OCI-M2 (cell line): ENCODE measurements around the gene ALKBH8.
"Not testable (repeated sequence)": the region's sequence is repeated elsewhere in the genome, so short reads cannot be mapped to it uniquely, and the experiment has no call there.

Source experiments
- DNase-seq: peaks from one replicate; lab custom pipeline; 2025; ENCODE audit not compliant: unreplicated experiment; lab: John Stamatoyannopoulos, UW

ALKBH8 gene

DNA sequence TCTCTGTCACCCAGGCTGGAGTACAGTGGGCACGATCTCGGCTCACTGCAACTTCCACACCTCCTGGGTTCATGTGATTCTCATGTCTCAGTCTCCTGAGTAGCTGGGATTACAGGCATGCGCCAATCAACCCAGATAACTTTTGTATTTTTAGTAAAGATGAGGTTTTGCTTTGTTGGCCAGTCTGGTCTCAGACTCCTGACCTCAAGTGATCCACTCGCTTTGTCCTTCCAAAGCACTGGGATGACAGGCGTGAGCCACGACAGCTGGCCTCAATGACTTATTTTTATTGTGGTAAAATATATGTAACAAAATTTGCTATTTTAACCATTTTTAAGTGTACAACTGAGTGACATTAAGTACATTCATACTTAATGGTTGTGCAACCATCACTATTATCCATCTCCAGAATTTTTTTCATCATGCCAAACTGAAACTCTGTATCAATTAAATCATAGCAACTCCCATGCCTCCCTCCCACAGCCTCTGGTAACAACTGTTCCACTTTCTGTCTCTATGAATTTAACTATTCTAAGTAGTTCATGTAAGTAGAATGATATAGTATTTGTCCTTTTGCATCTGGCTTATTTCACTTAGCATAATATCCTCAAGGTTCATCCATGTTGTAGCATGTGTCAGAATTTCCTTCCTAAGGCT is 57.2 kb downstream of the ALKBH8 start:
- DNase-seq = no peak

GRCh38 chr11:107505647-107506225 is 59.8 kb downstream of the ALKBH8 start:
- DNase-seq = no peak

DNA sequence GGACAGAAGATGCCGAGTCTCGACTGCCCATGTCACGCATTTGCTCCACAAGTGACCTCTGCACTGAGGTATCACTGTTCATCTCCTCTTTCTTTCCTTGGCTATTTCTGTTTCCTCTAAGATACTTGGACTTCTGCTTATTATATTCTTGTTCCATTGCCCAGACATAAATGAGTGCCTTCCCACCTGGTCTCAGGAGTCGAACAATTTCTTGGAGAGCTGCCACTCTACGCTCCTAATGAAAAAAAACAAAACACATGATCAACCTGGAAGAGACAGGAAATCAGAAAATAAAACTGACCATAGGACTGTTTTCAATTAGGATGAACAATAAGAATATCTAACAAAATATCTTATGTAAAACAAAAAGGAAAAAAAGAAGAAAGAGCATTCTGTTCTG is 60.6 kb downstream of the ALKBH8 start:
- DNase-seq = no peak

GRCh38 chr11:107501713-107502112 is 63.8 kb downstream of the ALKBH8 start:
- no peak for DNase-seq

DNA sequence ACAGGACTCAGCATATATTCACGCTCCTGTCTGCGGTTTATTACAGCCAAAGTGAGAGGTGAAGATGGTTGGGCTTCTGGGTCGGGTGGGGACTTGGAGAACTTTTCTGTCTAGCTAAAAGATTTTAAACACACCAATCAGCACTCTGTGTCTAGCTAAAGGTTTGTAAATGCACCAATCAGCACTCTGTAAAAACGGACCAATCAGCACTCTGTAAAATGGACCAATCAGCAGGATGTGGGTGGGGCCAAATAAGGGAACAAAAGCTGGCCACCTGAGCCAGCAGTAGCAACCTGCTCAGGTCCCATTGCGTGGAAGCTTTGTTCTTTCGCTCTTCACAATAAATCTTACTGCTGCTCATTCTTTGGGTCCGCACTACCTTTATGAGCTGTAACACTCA is 68.2 kb downstream of the ALKBH8 start:
- not testable (repeated sequence) for DNase-seq

DNA sequence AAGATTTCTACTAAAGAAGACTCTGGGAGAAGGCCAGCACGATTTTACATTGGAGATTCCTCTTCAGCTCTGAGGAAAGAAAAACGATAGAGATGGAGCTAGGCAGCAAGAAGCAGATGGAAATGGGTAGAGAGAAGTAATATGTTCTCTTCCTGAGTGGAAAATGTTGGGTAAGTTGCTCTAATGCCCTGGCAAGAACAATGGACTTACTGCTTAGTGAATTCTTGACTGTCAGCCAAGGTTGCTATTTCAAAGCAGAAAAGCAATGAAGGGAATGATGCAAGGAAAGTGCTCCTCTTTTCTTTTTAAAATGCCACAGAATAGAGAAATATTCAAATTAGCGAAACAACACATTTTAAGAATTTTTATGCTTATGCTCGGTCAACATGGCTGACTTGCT is 69.5 kb downstream of the ALKBH8 start:
- no peak for DNase-seq

- DNase-seq = no peak
These were observed 71.5 kb downstream of the ALKBH8 start for GRCh38 chr11:107494055-107494454.

DNA sequence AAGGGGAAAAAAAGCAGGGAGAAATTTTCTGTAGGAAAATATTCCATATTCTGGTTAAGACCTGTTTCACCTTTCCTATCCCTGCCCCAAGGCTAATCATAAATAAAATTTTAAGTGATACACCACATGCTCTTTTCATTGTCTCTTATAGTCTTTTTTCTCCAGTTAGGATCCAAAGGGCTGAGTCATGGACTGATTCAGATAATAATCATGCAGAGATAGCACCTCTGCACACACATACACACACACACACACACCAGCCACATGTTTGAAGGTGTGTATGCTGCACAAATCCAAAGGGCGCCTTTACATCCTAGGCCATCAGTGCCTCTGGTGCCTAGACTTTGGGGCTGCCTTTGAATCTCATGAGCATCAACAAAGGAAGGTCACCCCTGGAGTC is 72.4 kb downstream of the ALKBH8 start:
- no peak for DNase-seq

GRCh38 chr11:107490836-107491235 is 74.7 kb downstream of the ALKBH8 start:
- no peak for DNase-seq

- DNase-seq = no peak
These were observed 83.3 kb downstream of the ALKBH8 start for GRCh38 chr11:107482234-107482633.

DNA sequence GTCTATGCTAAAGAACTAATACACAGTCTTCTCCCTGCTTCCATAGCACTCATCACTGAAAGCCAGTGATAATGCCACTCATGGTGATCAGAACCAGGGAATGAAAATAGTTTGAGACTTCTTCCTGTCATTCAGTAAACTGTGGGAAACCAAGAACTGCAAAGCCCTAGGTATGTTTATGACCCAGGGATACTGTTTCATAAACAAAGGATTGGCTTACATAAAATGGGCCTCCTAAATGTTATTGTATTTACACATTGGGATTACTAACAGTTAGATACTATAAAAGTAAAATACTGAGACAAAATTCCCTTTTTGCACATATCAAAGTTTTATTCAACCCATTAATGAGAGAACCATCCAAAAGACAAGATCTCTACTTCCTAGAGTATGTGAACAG is 86.6 kb downstream of the ALKBH8 start:
- DNase-seq = no peak

DNA sequence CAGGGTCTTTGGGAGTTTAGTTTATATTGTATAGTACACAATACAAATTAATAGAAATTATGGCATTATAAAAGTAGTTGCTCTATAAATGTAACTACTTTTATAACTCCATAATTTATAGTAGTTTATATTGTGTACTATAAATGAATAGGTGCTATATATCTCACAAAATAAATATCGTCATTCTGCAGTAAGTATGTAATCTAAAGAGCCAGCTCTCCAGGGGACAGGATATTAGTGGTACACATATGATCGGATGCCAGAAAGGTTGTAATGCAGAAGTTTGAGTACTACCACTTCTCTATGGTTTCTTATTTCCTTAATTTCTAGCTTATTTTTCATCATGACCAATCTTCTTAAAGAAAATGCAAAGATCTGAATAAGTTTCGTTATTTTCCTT is 87.7 kb downstream of the ALKBH8 start:
- no peak for DNase-seq

DNA sequence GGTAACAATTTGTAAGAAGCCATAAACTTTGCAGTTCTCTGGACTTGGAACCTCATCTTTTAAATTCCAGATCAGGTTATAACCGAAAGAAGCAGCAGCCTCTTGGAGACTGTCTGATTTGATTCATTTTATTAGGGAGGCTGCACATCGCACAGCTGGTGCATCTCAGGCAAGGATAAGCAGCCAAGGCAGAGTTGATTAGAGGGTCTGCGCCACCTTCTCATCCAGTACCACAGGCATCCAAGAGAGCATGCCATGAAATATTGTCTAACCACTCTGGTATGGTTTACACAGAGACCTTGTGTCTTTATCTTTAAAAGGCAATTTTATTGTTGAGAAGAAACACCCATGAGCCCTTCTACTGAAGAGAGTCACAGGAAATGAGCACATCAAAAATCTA is 91.7 kb downstream of the ALKBH8 start:
- DNase-seq = no peak

GRCh38 chr11:107472966-107473365 is 92.6 kb downstream of the ALKBH8 start:
- no peak for DNase-seq

DNA sequence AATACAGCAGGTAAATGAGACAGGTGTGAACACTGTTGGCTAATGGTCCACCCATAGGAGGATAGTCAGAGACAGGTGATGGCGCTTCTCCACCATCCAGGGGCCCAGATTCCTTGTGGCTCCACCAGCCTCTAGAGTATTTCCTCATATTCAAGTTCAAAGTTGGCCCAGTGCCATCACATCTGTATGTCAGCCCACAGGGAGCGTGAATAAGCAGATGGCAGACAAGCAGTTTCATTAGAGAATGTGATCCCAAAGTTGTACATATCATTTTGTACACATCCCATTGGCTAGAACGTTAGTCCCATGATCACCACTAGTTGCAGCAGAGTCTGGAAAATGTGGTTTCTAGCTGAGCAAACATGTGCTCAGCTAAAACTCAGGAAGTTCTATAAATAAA is 96.9 kb downstream of the ALKBH8 start:
- no peak for DNase-seq

GRCh38 chr11:107467696-107468095 is 97.8 kb downstream of the ALKBH8 start:
- DNase-seq = no peak

GRCh38 chr11:107466275-107466866 is 99.2 kb downstream of the ALKBH8 start:
- DNase-seq = not testable (repeated sequence)

DNA sequence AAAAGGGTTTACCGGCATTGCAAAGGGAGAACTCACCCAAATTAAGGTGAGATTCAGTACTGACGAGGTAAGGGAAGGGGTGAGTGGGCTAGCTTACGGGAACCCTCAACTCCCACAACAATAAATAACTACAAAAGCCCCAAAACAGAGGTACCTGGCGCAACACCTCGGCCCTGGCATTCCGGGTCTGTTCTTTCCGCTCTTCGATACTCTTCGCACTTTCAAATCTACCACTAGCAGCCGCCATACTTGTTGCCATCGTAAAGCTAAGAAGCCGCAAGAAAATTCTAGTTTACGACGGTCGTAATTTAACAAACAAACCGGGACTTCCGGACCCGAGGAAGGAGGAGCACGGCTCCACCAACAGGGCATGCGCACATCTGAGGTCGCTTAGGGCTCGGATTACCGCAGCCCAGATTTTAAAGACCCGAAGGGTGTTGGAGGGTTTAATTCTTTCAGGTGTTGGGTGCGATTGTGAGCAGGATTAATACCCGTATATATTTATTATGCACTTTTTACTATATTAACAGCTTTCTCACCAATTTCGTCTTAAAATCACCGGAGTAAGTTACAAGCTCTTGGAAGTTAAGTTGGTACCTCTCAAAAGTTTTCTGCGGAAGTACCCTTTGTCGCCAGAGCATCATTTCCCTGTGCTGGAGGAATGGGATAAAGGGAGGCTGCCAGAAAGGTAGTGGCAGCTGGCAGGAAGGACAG is 107.8 kb downstream of the ALKBH8 start, which contains the start of gene CWF19L2:
CWF19L2 (minus strand) TSS at position 268 of the 714 bp plus-strand sequence; CDS start at position 259, 9 bp downstream.
- peak; percentile 23 for DNase-seq

DNA sequence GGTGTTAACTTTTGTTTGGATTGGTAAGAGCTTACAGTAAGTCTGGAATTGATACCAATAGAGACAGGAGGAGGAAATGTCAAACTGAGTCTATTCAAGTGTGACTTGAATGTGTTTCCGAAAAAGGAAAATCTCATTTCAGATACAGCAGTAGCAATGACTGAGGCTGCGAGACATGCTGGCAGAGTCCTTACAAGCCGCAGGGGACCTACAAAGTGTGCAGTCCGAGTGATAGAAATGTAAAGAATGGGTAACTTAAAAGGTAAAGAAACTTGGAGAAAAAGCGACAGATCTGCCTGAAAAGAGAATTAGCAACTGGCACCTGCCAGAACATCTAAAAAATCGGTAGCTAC is 108.4 kb downstream of the ALKBH8 start:
- no peak for DNase-seq

- no peak for DNase-seq
These were observed 111.8 kb downstream of the ALKBH8 start for GRCh38 chr11:107453594-107454286.
